Left ventricle myocardium inferior (tissue), 1 donor: ENCODE measurements around the gene PIGR. TPM values are rescaled to one million over a fixed set of nuclear protein-coding genes. Genes with fewer than 3 reads are reported as not detected.
A peak's percentile ranks its signal among the peaks of the same experiment; 100 is the strongest.

ENCODE experiments used
- DNase-seq: peaks from one replicate; pipeline ENCODE4 v3.0.0-alpha.2; 2020
- H3K27ac ChIP-seq: fragments of 200-600 bp; replicated peaks from 2 replicates; pipeline ENCODE4 v1.8.0; 2021
- H3K27me3 ChIP-seq: fragments of 200-600 bp; 2 replicates; pipeline ENCODE4 v1.8.0; 2021; ENCODE audit warnings: low read depth
- H3K36me3 ChIP-seq: fragments of 200-600 bp; 2 replicates; pipeline ENCODE4 v1.8.0; 2021
- H3K4me1 ChIP-seq: fragments of 200-600 bp; 2 replicates; pipeline ENCODE4 v1.8.0; 2021
- H3K4me3 ChIP-seq: fragments of 200-600 bp; 2 replicates; pipeline ENCODE4 v1.8.0; 2021; ENCODE audit warnings: mild to moderate bottlenecking, moderate library complexity
- H3K9me3 ChIP-seq: fragments of 200-600 bp; replicated peaks from 2 replicates; pipeline ENCODE4 v1.8.0; 2021
- intact Hi-C: fragments of 100-400 bp; cut with micrococcal nuclease; formaldehyde crosslinking; loops from one replicate; pipeline ENCODE4 v1.11.0; 2022
- total RNA-seq: library from RNA; stranded (reverse); fragmentation: NEBNext Ultra II Directional; extraction: Animal tissue kit (Norgen Biotek cat#: 25700); gene quantifications from one replicate; pipeline ENCODE4 v1.2.1, GENCODE V29; 2021
- TF ChIP-seq, protein P1 (sequence below): fragments of 200-600 bp; IDR thresholded peaks from 2 replicates; pipeline ENCODE4 v1.8.0; 2021; ENCODE audit warnings: antibody characterized with exemption, mild to moderate bottlenecking, borderline replicate concordance
- donor health status: DM: no; HTN: yes; CAD: no; lungs with severe emphysema.

Gene PIGR
- total RNA-seq, 1 donor from 2014 or later, result 0.91 TPM

DNA sequence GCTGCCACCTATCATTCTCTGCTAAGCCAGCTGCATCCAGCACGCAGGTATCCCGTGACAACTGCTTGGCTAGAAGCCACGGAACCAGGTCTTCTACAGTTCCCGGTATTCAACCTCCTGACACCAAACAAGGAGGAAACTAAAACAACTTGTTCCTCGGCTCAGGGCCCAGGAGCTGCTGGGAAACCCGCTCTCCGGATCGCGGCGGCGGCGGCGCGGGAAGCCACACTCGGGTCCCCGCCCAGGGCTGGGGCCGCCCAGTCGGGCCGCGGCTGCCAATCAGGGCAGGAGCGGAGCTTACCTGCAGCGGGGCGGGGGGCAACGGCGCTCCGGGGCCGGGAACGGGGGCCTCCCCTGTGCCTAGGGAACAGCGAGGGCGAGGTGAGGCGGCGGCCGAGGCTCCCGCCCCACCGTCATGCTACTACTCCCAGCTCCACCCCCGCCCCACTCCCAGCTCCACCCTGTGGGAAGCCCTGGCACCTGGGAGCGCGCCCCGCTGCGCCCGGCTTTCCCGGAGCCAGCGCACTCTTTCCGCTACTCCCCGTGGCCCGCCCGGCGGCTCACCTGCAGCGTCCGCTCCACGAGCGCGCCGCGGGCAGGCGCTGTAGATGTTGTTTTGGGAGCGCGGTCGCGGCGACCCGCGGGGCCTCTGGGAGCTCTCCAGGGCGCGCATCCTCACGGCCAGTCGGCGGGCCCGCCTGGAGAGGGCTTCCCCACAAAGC is 36.9 kb downstream of the PIGR start:
- Histone ChIP-seq H3K4me3 (peak overlapping the region; percentile 70), H3K27me3 (peaks cover 46% of the 10 kb centered on the region), H3K4me1 (peaks cover 20% of the 10 kb centered on the region), H3K9me3 (no peaks in the 10 kb centered on the region), H3K27ac (peak overlapping the region; percentile 58), H3K36me3 (no peaks in the 10 kb centered on the region)
- TF ChIP-seq, protein P1, sequence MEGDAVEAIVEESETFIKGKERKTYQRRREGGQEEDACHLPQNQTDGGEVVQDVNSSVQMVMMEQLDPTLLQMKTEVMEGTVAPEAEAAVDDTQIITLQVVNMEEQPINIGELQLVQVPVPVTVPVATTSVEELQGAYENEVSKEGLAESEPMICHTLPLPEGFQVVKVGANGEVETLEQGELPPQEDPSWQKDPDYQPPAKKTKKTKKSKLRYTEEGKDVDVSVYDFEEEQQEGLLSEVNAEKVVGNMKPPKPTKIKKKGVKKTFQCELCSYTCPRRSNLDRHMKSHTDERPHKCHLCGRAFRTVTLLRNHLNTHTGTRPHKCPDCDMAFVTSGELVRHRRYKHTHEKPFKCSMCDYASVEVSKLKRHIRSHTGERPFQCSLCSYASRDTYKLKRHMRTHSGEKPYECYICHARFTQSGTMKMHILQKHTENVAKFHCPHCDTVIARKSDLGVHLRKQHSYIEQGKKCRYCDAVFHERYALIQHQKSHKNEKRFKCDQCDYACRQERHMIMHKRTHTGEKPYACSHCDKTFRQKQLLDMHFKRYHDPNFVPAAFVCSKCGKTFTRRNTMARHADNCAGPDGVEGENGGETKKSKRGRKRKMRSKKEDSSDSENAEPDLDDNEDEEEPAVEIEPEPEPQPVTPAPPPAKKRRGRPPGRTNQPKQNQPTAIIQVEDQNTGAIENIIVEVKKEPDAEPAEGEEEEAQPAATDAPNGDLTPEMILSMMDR, result no peak
- peak; percentile 48 for DNase-seq
- intact Hi-C loops, result no loop called here

DNA sequence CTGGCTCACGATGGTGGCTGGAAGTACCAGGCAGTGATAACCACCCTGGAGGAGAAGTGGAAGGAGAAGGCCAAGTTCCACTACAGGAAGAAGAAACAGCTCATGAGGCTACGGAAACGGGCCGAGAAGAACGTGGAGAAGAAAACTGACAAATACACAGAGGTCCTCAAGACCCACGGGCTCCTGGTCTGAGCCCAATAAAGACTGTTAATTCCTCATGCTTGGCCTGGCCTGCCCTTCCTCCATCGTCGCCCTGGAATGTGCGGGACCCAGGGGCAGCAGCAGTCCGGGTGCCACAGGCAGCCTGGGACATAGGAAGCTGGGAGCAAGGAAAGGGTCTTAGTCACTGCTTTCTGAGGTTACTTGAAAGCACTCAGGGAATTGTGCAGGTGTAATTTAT is 38.2 kb downstream of the PIGR start:
- intact Hi-C loops, result no loop called here
- Histone ChIP-seq H3K27ac (no peak overlapping the region), H3K4me3 (no peak overlapping the region), H3K27me3 (peaks cover 33% of the 10 kb centered on the region), H3K36me3 (no peaks in the 10 kb centered on the region), H3K9me3 (no peaks in the 10 kb centered on the region), H3K4me1 (peaks cover 31% of the 10 kb centered on the region)
- TF ChIP-seq, protein P1, result no peak
- DNase-seq, result no peak

DNA sequence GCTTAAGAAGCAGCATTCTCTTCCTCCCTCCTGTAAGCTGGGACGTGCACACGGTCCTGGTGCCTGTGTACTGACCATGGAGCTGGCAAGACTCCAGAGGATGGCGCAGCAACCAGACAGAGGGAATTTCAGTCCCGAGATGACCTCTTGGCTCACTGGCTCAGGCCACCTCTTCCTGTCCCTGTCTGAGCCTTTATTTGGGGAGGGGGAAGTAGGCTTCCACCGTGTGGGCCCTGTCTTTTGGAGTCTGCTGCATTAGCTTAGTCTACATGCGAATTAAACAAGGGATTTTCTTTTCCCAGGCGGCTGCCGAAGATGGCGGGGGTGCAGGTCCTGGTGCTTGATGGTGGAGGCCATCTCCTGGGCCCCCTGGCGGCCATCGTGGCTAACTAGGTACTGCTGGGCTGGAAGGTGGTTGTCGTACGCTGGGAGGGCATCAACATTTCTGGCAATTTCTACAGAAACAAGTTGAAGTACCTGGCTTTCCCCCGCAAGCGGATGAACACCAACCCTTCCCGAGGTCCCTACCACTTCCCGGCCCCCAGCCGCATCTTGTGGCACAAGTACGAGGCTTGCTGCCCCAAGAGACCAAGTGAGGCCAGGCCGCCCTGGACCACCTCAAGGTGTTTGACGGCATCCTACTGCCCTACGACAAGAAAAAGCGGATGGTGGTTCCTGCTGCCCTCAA is 38.8 kb downstream of the PIGR start:
- intact Hi-C loops, result no loop called here
- no peak for DNase-seq

DNA sequence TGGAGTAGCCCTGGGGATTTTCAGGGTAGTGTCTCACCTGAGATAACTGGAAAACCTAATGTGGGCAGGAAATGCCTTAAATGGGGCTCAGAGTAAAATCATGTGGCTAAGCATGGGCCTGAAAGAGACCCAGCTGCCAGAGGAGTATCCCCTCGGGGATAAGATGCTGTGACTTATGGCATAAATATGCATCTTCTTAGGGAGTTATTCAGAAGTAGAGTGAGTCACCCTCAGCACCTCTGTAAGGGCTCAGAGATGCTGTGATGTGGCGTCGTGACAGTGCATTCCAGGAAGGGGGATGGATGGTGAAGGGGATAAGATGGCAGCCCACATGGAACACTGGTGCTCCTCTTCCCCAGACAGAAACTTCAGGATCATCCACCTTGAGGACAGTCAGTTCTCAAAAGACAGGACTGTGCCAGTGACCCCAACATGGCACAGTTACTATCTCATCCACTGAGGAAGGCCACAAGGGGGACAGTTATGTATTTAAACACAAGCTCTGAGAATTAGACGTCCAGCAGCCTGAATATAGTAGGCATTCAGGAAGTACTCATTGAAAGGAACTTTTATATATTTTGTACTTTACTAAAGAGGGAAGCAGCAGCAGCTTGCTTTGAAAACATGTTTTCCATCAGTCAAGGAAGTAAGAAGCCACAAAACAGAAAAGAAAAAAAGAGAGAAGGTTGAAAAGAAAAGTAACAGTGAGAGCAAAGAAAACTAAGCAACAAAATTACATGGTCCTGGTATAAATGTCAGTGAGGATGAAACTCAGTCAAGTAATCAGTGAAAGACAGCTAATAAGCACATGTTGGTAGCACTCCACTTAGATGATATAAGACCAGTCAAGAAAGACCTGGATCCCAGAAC is 40.7 kb downstream of the PIGR start:
- H3K36me3 ChIP-seq, result no peaks in the 10 kb centered on the region
- peaks cover 28% of the 10 kb centered on the region for H3K27me3 ChIP-seq
- no peaks in the 10 kb centered on the region for H3K9me3 ChIP-seq
- TF ChIP-seq, protein P1, result no peak
- intact Hi-C loops, result no loop called here
- peaks cover 34% of the 10 kb centered on the region for H3K4me1 ChIP-seq
- no peak overlapping the region for H3K4me3 ChIP-seq
- DNase-seq, result no peak
- H3K27ac ChIP-seq, result no peak overlapping the region

More for the DNA sequence above, 38.8 kb downstream of the PIGR start:
- H3K36me3 ChIP-seq, result no peaks in the 10 kb centered on the region
- peaks cover 28% of the 10 kb centered on the region for H3K27me3 ChIP-seq
- no peaks in the 10 kb centered on the region for H3K9me3 ChIP-seq
- no peak overlapping the region for H3K27ac ChIP-seq
- TF ChIP-seq, protein P1, result no peak
- H3K4me1 ChIP-seq, result peaks cover 34% of the 10 kb centered on the region
- H3K4me3 ChIP-seq, result no peak overlapping the region

DNA sequence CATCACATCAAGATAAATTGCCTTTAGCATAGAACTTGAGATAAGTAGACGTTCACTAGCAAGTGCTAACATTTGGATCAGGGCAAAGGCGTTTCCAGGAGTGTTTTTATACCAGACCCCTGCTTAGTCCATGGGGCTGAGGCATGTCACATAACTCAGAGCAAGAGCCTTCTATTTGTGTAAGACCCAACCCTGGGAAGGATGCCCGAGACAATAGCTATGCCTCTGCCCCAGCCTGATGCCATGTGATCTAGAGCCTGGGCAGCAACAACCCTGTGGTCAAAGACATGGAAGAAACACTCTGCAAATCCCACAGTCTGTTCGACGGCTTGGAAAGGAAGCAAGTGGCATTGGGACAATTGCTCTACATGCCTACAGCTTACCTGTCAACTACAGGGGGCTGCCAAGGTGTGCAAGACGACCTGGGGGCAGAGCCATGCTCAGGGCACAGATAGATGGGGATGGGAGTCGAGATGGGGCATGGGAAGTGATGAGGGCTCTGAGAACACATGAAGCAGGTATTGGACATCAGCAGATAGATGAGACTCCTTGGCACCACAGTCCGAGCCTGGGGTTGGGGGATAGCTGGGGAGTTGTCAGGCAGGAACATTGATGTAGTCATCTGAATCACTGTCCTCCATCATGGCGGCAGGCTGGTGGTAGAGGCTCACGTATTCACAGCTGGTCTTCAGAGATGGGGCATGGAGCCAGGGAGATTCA is 41.7 kb downstream of the PIGR start:
- Histone ChIP-seq H3K27me3 (peaks cover 23% of the 10 kb centered on the region), H3K27ac (peak overlapping the region; percentile 47), H3K4me3 (no peak overlapping the region), H3K9me3 (no peaks in the 10 kb centered on the region), H3K4me1 (peaks cover 27% of the 10 kb centered on the region), H3K36me3 (no peaks in the 10 kb centered on the region)
- no peak for DNase-seq
- TF ChIP-seq, protein P1, result no peak
- intact Hi-C loops, result no loop called here
